ENCODE measurements around the gene TASP1. TPM values are rescaled to one million over a fixed set of nuclear protein-coding genes. Genes with fewer than 3 reads are reported as not detected.

TASP1 gene
- total RNA-seq, 4 donors from 2014 or later, result 1.7 to 4.2 (median 2.7) TPM

DNA sequence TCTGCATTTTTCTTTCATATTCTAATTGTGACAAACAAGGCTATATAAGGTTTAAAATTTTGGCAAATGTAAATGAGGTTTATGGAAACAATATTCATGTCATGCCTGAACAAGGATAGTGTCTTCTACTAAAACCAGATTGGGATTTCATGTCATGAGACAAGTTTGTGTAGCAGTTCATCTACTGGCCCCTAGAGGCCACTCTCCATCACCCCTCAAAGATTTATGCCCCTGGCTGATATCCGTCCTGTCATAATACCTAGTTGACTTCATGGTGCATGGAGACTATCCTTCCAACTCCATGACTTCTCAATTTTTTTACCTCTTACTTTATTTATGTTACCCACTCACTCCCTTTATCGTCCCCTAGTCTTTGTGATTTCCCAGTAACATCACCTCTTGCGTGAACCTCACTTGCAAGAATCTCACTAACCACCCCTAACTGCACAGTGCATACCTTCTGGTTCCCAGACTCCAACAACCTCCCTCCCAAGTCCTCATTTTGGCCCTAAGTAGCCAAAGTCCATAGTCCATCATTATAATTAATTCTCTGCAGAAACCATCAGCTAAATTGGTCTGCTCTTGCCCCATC, 179.8 kb downstream of the TASP1 start:
- H3K36me3 ChIP-seq, result no peaks in the 10 kb centered on the region
- ATAC-seq, result no peak
- in situ Hi-C loops (cut with MboI; ENCODE audit: low sequenced_read_pairs in 4 of 4), result no loop called here
- no peaks in the 10 kb centered on the region for H3K27me3 ChIP-seq
- no peaks in the 10 kb centered on the region for H3K4me1 ChIP-seq
- intact Hi-C loops (cut with DNase I; ENCODE audit: low total_unique reads), result loop anchor here (5.0 kb wide), 1 partner anchor 88 kb away; no protein-coding TSS in a partner anchor
- no peak for TF ChIP-seq POLR2A (IDR thresholded peaks at IDR 0.05)
- TF ChIP-seq, protein P1, sequence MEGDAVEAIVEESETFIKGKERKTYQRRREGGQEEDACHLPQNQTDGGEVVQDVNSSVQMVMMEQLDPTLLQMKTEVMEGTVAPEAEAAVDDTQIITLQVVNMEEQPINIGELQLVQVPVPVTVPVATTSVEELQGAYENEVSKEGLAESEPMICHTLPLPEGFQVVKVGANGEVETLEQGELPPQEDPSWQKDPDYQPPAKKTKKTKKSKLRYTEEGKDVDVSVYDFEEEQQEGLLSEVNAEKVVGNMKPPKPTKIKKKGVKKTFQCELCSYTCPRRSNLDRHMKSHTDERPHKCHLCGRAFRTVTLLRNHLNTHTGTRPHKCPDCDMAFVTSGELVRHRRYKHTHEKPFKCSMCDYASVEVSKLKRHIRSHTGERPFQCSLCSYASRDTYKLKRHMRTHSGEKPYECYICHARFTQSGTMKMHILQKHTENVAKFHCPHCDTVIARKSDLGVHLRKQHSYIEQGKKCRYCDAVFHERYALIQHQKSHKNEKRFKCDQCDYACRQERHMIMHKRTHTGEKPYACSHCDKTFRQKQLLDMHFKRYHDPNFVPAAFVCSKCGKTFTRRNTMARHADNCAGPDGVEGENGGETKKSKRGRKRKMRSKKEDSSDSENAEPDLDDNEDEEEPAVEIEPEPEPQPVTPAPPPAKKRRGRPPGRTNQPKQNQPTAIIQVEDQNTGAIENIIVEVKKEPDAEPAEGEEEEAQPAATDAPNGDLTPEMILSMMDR (IDR thresholded peaks at IDR 0.05 in 4 of 5, conservative IDR thresholded peaks at IDR 0.05 in 1 of 5), result peak in 3 of 5 experiments; percentile 40 to 47 (median 43)
- peak in 1 of 2 donors; percentile 12 for DNase-seq
- H3K9me3 ChIP-seq, result no peaks in the 10 kb centered on the region
- no peak overlapping the region for H3K27ac ChIP-seq
- H3K4me3 ChIP-seq, result no peak overlapping the region

DNA sequence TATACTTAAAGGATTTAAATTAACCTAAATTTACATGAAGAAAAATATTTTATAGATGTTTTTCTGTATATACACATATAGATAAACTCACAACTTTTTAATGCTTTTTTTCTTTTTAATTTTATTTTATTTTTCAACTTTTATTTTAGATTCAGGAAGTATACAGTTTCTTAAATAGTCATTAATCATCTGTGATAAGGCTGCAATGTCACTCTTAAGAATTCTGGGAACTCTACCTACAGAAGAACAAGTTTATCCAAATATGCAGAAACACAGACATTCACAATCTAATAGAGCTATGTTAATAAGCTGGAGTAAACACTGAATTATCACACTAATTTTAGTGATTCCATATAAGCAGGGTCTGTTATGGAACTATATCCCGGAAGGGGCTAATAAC, 181.2 kb downstream of the TASP1 start:
- Histone ChIP-seq H3K9me3 (no peaks in the 10 kb centered on the region), H3K27me3 (no peaks in the 10 kb centered on the region), H3K4me1 (no peaks in the 10 kb centered on the region), H3K27ac (no peak overlapping the region), H3K36me3 (no peaks in the 10 kb centered on the region), H3K4me3 (no peak overlapping the region)
- DNase-seq (no peak), ATAC-seq (no peak)
- TF ChIP-seq POLR2A (IDR thresholded peaks at IDR 0.05), result no peak
- TF ChIP-seq, protein P1 (IDR thresholded peaks at IDR 0.05 in 4 of 5, conservative IDR thresholded peaks at IDR 0.05 in 1 of 5), result no peak
- in situ Hi-C loops (cut with MboI; ENCODE audit: low sequenced_read_pairs in 4 of 4) (no loop called here), intact Hi-C loops (cut with DNase I; ENCODE audit: low total_unique reads) (loop anchor here (5.0 kb wide), 1 partner anchor 90 kb away; no protein-coding TSS in a partner anchor)

DNA sequence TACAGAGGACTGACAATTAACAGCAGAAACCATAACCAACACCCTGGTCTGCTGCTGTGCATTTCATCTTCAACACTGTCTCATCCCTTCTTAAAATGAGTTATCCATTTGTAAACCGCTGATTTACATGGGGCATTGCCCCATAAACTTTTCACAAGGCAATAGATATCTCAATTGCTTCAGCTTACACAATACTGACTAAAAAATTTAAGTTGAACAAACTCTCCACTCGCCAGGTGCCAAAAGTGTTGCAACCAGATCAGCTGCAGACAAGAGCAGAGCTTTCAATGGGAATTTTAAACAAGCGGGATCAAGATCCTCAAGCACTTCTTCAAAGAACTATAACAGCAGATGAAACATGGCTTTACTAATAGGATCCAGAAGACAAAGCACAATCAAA, 183.0 kb downstream of the TASP1 start:
- no peaks in the 10 kb centered on the region for H3K9me3 ChIP-seq
- H3K36me3 ChIP-seq, result no peaks in the 10 kb centered on the region
- in situ Hi-C loops (cut with MboI; ENCODE audit: low sequenced_read_pairs in 4 of 4), result no loop called here
- no peaks in the 10 kb centered on the region for H3K4me1 ChIP-seq
- H3K27me3 ChIP-seq, result no peaks in the 10 kb centered on the region
- no peak overlapping the region for H3K27ac ChIP-seq
- no peak overlapping the region for H3K4me3 ChIP-seq
- ATAC-seq (no peak), DNase-seq (peak in 1 of 2 donors; percentile 33)
- TF ChIP-seq POLR2A (IDR thresholded peaks at IDR 0.05), result no peak
- TF ChIP-seq, protein P1 (IDR thresholded peaks at IDR 0.05 in 4 of 5, conservative IDR thresholded peaks at IDR 0.05 in 1 of 5), result no peak
- intact Hi-C loops (cut with DNase I; ENCODE audit: low total_unique reads), result loop anchor here (5.0 kb wide), 1 partner anchor 92 kb away; no protein-coding TSS in a partner anchor

DNA sequence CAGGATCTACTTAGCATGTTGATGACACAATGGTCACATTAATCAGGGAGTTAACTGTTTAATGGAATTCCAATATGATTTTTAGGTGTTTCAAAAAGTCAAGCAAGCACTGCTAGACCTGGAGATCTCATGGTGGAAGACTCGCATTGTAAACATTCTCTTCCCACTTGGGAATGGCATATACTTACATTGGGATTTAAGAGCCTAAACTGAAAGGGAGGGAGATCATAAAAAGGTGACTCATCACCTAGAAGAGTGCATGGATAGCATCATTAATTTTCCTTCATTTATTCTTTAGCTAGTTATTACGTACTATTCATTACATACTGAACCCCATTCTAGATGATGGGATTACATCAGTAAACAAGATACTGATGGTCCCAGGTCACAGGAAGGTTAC, 185.4 kb downstream of the TASP1 start:
- no peak overlapping the region for H3K4me3 ChIP-seq
- no peak for DNase-seq
- TF ChIP-seq, protein P1 (IDR thresholded peaks at IDR 0.05 in 4 of 5, conservative IDR thresholded peaks at IDR 0.05 in 1 of 5), result no peak
- TF ChIP-seq POLR2A (IDR thresholded peaks at IDR 0.05), result no peak
- no peak for ATAC-seq
- H3K27ac ChIP-seq, result no peak overlapping the region
- no peaks in the 10 kb centered on the region for H3K4me1 ChIP-seq
- no peaks in the 10 kb centered on the region for H3K36me3 ChIP-seq
- intact Hi-C loops (cut with DNase I; ENCODE audit: low total_unique reads), result no loop called here
- in situ Hi-C loops (cut with MboI; ENCODE audit: low sequenced_read_pairs in 4 of 4), result no loop called here
- no peaks in the 10 kb centered on the region for H3K27me3 ChIP-seq
- no peaks in the 10 kb centered on the region for H3K9me3 ChIP-seq

All from gastrocnemius medialis (tissue), 4 donors.